Lower leg skin (tissue), 4 donors: ENCODE measurements around the gene LRRC36. TPM values are rescaled to one million over a fixed set of nuclear protein-coding genes. Genes with fewer than 3 reads are reported as not detected.

ENCODE experiments used
- DNase-seq, 2 donors: peaks; one replicate each; pipeline ENCODE4 v3.0.0-alpha.2; 2019; ENCODE audit warnings: low spot score in 2 of 2
- H3K4me3 ChIP-seq: fragments of 200-600 bp; sonication (generic); 2 replicates; pipeline ENCODE4 v1.5.1; 2017; ENCODE audit warnings: mild to moderate bottlenecking, low read depth; ENCODE audit not compliant: poor library complexity, severe bottlenecking
- POLR2A ChIP-seq, 2 donors: fragments of 450-650 bp; IDR thresholded peaks; one replicate each; pipeline ENCODE4 v1.6.1; 2016 to 2017; ENCODE audit warnings: antibody characterized with exemption in 2 of 2, mild to moderate bottlenecking in 1 of 2, moderate library complexity in 1 of 2
- WGBS, 2 donors: methylation state at CpG; one replicate each; pipeline ENCODE4 v1.1.5; 2018; 5-methylcytosine and 5-hydroxymethylcytosine counted together
- intact Hi-C: fragments of 100-400 bp; cut with DNase I; formaldehyde crosslinking; loops from one replicate; pipeline ENCODE4 v1.15.0; 2023; ENCODE audit warnings: low total_unique reads
- total RNA-seq, 4 donors: library from RNA; depleted of rRNA; stranded (reverse); fragments of >200 nt; gene quantifications; one replicate each; pipeline ENCODE4 v1.1.0, GENCODE V29; 2016
- TF ChIP-seq, protein P1 (sequence below), 3 donors: fragments of 450-650 bp; IDR thresholded peaks; one replicate each; pipeline ENCODE4 v1.5.1; 2016; ENCODE audit warnings: antibody characterized with exemption in 3 of 3, mild to moderate bottlenecking in 3 of 3, moderate library complexity in 2 of 3

The LRRC36 gene
- total RNA-seq, 4 donors from 2014 or later, result 0.26 to 0.64 TPM; not detected in 2

DNA sequence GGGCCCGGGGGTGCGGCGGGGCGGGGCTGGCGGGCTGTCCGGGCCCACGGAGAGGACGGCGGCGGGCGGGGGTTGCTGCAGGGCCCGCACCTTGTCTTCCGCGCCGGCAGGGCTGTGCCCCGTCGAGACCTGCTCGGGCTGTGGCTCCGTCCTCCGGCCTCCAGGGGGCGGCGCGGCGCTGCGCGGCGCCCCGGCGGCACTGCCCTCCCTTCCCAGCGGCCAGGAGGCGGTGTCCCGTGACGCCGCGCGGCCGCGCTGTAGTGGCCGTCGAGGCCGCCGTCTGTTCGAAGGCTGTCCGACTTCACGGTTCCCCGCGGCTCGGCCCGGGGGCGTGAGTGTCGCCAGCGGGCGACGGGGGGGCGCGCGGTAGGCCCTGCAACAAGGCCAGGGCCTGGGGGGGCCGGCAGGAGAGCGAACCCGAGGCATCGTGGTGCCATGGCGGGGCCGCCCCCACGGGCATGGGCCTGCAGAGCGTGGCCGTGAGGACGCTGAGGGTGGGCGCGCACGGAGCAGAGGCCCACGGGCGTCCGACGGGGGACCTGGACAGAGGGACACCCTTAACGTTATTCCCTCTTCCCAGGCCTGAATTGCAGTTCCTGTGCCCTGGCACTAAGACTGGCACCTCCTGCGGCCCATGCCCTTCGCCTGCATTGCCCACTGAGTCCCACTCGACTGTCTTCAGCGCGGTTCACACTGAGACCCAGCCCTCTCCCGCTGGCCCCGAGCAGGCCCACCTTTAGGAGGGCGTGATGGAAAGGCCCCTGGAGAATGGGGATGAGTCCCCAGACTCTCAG lies 47.1 kb upstream of the LRRC36 start, which contains the start of gene PLEKHG4:
PLEKHG4 (plus strand) TSS at position 237 of the 794 bp plus-strand sequence; CDS start at position 750, 513 bp downstream.
- H3K4me3 ChIP-seq, result peak within 1 kb of the TSS; percentile 51
- DNase-seq, result peak; percentile 60 to 94
- no peak for TF ChIP-seq POLR2A (IDR thresholded peaks at IDR 0.05)
- TF ChIP-seq, protein P1, sequence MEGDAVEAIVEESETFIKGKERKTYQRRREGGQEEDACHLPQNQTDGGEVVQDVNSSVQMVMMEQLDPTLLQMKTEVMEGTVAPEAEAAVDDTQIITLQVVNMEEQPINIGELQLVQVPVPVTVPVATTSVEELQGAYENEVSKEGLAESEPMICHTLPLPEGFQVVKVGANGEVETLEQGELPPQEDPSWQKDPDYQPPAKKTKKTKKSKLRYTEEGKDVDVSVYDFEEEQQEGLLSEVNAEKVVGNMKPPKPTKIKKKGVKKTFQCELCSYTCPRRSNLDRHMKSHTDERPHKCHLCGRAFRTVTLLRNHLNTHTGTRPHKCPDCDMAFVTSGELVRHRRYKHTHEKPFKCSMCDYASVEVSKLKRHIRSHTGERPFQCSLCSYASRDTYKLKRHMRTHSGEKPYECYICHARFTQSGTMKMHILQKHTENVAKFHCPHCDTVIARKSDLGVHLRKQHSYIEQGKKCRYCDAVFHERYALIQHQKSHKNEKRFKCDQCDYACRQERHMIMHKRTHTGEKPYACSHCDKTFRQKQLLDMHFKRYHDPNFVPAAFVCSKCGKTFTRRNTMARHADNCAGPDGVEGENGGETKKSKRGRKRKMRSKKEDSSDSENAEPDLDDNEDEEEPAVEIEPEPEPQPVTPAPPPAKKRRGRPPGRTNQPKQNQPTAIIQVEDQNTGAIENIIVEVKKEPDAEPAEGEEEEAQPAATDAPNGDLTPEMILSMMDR (IDR thresholded peaks at IDR 0.05), result no peak
- 40 to 43% methylated on average over 28 to 42 of the region's 83 CpGs for WGBS, 2 donors
- intact Hi-C loops, result loop anchor here (5.0 kb wide), 1 partner anchor 188 kb away; no protein-coding TSS in a partner anchor

DNA sequence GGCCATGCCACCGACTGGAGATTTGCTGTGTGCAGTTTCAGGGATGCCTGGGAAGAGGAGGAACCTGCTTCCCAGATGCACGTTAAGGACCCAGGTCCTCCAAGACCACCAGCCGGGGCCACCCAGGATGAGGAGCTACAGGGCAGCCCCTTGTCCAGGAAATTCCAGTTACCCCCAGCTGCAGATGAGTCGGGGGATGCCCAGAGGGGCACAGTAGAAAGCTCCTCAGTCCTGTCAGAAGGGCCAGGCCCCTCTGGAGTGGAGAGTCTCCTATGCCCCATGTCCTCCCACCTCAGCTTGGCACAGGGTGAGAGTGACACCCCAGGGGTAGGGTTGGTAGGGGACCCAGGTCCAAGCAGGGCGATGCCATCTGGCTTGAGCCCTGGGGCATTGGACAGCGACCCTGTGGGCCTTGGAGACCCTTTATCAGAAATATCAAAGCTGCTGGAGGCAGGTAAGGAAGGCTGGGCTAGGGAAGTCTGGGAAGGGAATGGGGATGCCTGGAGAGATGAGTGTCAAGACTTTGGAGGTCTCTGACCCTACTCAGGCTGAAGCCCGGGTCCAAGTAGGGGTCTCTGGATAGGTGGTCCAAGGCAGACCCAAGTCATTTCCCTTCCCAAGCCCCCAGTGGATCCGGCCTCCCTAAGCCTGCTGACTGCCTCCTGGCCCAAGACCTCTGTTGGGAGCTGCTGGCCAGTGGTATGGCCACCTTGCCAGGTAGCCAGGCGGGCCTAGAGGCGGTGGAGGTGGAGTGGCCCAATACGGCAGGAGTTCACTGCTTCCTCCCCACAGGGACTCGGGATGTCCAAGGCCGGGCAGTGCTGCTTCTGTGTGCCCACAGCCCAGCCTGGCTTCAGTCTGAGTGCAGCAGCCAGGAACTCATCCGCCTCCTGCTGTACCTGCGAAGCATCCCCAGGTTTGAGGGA lies 46.3 kb upstream of the LRRC36 start:
- DNase-seq, result no peak
- intact Hi-C loops, result no loop called here
- 87 to 88% methylated on average over 11 to 15 of the region's 15 CpGs for WGBS, 2 donors
- H3K4me3 ChIP-seq, result no peak overlapping the region
- TF ChIP-seq, protein P1 (IDR thresholded peaks at IDR 0.05), result no peak
- no peak for TF ChIP-seq POLR2A (IDR thresholded peaks at IDR 0.05)

DNA sequence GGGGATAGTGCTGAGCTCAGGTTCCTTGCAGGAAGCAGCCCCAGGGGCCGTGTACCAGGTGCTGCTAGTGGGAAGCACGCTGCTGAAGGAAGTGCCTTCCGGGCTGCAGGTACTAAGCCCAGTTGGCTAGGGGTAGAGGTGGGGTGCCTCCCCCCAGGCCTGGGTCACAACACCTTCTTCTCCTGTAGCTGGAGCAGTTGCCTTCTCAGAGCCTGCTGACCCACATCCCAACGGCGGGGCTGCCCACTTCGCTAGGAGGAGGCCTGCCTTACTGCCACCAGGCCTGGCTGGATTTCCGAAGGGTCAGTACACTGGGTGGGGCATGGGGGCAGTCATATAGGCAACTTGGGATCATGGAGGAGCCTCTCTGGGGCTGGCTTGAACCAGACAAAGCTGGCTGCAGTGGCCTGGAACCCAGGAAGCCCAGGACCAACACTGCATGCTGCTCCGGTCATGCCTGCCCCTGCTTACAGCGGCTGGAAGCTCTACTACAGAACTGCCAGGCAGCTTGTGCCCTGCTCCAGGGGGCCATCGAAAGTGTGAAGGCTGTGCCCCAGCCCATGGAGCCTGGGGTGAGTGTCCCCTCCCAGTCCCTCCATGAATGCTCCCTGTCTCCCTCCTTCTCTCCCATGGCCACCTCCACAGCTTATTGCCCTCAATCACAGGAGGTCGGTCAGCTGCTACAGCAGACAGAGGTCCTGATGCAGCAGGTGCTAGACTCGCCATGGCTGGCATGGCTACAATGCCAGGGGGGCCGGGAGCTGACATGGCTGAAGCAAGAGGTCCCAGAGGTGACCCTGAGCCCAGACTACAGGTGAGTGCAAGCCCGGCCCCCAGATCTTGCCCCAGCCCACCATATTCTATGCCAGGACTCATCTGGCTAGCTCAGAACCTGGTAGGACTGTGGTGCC lies 44.8 kb upstream of the LRRC36 start:
- 89 to 94% methylated on average over 14 of the region's 14 CpGs for WGBS, 2 donors
- intact Hi-C loops, result no loop called here
- TF ChIP-seq, protein P1 (IDR thresholded peaks at IDR 0.05), result no peak
- no peak for TF ChIP-seq POLR2A (IDR thresholded peaks at IDR 0.05)

DNA sequence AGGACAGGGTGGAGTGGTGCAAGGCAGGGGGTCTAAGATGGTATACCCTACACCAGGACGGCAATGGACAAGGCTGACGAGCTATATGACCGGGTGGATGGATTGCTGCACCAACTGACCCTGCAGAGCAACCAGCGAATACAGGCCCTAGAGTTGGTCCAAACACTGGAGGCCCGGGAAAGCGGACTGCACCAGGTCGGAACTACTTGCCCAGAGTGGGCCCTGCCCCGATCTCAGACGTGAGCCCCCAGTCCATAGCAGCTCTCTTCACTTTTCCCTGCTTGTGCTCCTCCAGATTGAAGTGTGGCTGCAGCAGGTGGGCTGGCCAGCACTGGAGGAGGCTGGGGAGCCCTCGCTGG lies 44.2 kb upstream of the LRRC36 start:
- 90 to 97% methylated on average over 9 to 10 of the region's 10 CpGs for WGBS, 2 donors
- TF ChIP-seq POLR2A (IDR thresholded peaks at IDR 0.05), result no peak
- TF ChIP-seq, protein P1 (IDR thresholded peaks at IDR 0.05), result no peak
- no peak overlapping the region for H3K4me3 ChIP-seq
- no peak for DNase-seq
- intact Hi-C loops, result no loop called here

More for the DNA sequence above, 44.8 kb upstream of the LRRC36 start:
- H3K4me3 ChIP-seq, result no peak overlapping the region
- no peak for DNase-seq
